HEK293 (cell line): ENCODE results near the gene GSG1L.

Experiments used
- CTCF ChIA-PET: fragments of 350-600 bp; formaldehyde crosslinking; extraction: SDS; loops from one replicate; lab custom pipeline; 2021; ENCODE audit warnings: antibody characterized with exemption; lab: Yijun Ruan, JAX
- POLR2A ChIA-PET: fragments of 300-600 bp; formaldehyde crosslinking; extraction: SDS; loops from one replicate; lab custom pipeline; 2020; ENCODE audit warnings: antibody characterized with exemption, inconsistent platforms; lab: Yijun Ruan, JAX
- H3K27ac ChIP-seq: fragments of 200-500 bp; sonication (Bioruptor generic); 2 replicates; pipeline ENCODE4 v1.5.1; 2014; ENCODE audit warnings: low read depth, low read length, control low read depth, inconsistent platforms; ENCODE audit errors: extremely low read depth
- H3K36me3 ChIP-seq, 2 experiments: fragments of 200-500 bp in 1 of 2; sonication (Bioruptor generic) in 1 of 2; 1 replicate in 1 of 2; 2 replicates in 1 of 2; pipeline ENCODE4 v1.5.1; 2014 to 2017; ENCODE audit warnings: inconsistent platforms in 2 of 2, low read length in 2 of 2; ENCODE audit not compliant: control insufficient read depth in 2 of 2, insufficient read depth in 1 of 2
- H3K4me1 ChIP-seq: fragments of 200-500 bp; sonication (Bioruptor generic); 2 replicates; pipeline ENCODE4 v1.5.1; 2014; ENCODE audit warnings: mild to moderate bottlenecking, low read length, inconsistent platforms; ENCODE audit not compliant: control insufficient read depth, insufficient read depth
- H3K4me3 ChIP-seq: 2 replicates; pipeline ENCODE4 v1.5.1; 2011; ENCODE audit warnings: low read depth, mild to moderate bottlenecking, control low read depth, low read length, moderate library complexity
- H3K9me3 ChIP-seq: fragments of 200-500 bp; sonication (Bioruptor generic); 2 replicates; pipeline ENCODE4 v1.5.1; 2014; ENCODE audit warnings: low read depth, low read length, inconsistent platforms; ENCODE audit not compliant: control insufficient read depth, insufficient read depth
- GLI2 ChIP-seq: fragments of 450-650 bp; formaldehyde crosslinking; IDR thresholded peaks from 2 replicates; pipeline ENCODE4; 2017; ENCODE audit warnings: missing biosample characterization, missing genetic modification characterization, low read depth, borderline replicate concordance
- KLF8 ChIP-seq: fragments of 450-650 bp; formaldehyde crosslinking; IDR thresholded peaks from 2 replicates; pipeline ENCODE4 v1.5.1; 2016; ENCODE audit warnings: missing biosample characterization, missing genetic modification characterization
- PATZ1 ChIP-seq: fragments of 450-650 bp; formaldehyde crosslinking; IDR thresholded peaks from 2 replicates; pipeline ENCODE4 v1.5.1; 2016; ENCODE audit warnings: missing biosample characterization, missing genetic modification characterization
- SALL2 ChIP-seq: fragments of 450-650 bp; formaldehyde crosslinking; IDR thresholded peaks from 2 replicates; pipeline ENCODE4 v1.5.0; 2017; ENCODE audit warnings: missing biosample characterization, mild to moderate bottlenecking, missing genetic modification characterization, borderline replicate concordance
- SCRT1 ChIP-seq: fragments of 450-650 bp; formaldehyde crosslinking; IDR thresholded peaks from 2 replicates; pipeline ENCODE4 v1.5.1; 2016; ENCODE audit warnings: missing biosample characterization, missing genetic modification characterization, borderline replicate concordance
- ZBTB1 ChIP-seq: fragments of 450-650 bp; formaldehyde crosslinking; IDR thresholded peaks from 2 replicates; pipeline ENCODE4 v1.5.1; 2016; ENCODE audit warnings: missing biosample characterization, missing genetic modification characterization
- ZBTB6 ChIP-seq: fragments of 450-650 bp; formaldehyde crosslinking; IDR thresholded peaks from 2 replicates; pipeline ENCODE4 v1.5.1; 2017; ENCODE audit warnings: missing biosample characterization, missing genetic modification characterization
- ZFP41 ChIP-seq: fragments of 450-650 bp; formaldehyde crosslinking; IDR thresholded peaks from 2 replicates; pipeline ENCODE4 v1.5.1; 2016; ENCODE audit warnings: missing biosample characterization, missing genetic modification characterization, borderline replicate concordance
- ZNF133 ChIP-seq: fragments of 450-650 bp; formaldehyde crosslinking; IDR thresholded peaks from 2 replicates; pipeline ENCODE4 v1.5.1; 2016; ENCODE audit warnings: missing biosample characterization, missing genetic modification characterization
- ZNF184 ChIP-seq: fragments of 450-650 bp; IDR thresholded peaks from 2 replicates; pipeline ENCODE4 v1.5.1; 2018; ENCODE audit warnings: missing biosample characterization, mild to moderate bottlenecking, missing genetic modification characterization
- ZNF214 ChIP-seq: fragments of 450-650 bp; formaldehyde crosslinking; IDR thresholded peaks from 2 replicates; pipeline ENCODE4 v1.5.1; 2017; ENCODE audit warnings: missing biosample characterization, mild to moderate bottlenecking, missing genetic modification characterization, borderline replicate concordance
- ZNF221 ChIP-seq: fragments of 450-650 bp; formaldehyde crosslinking; IDR thresholded peaks from 2 replicates; pipeline ENCODE4 v1.5.1; 2017; ENCODE audit warnings: missing biosample characterization, missing genetic modification characterization, borderline replicate concordance
- ZNF248 ChIP-seq: fragments of 450-650 bp; formaldehyde crosslinking; IDR thresholded peaks from 2 replicates; pipeline ENCODE4 v1.5.1; 2017; ENCODE audit warnings: missing biosample characterization, missing genetic modification characterization
- ZNF266 ChIP-seq: fragments of 450-650 bp; formaldehyde crosslinking; IDR thresholded peaks from 2 replicates; pipeline ENCODE4 v1.5.1; 2016; ENCODE audit warnings: missing biosample characterization, missing genetic modification characterization, low read depth
- ZNF324 ChIP-seq: fragments of 450-650 bp; formaldehyde crosslinking; IDR thresholded peaks from 2 replicates; pipeline ENCODE4 v1.5.1; 2016; ENCODE audit warnings: missing biosample characterization, missing genetic modification characterization
- ZNF391 ChIP-seq: fragments of 450-650 bp; formaldehyde crosslinking; IDR thresholded peaks from 2 replicates; pipeline ENCODE4 v1.5.1; 2016; ENCODE audit warnings: low read depth, missing biosample characterization, missing genetic modification characterization, borderline replicate concordance
- ZNF555 ChIP-seq: fragments of 450-650 bp; formaldehyde crosslinking; conservative IDR thresholded peaks from 2 replicates; pipeline ENCODE4 v1.5.1; 2017; ENCODE audit warnings: missing biosample characterization, mild to moderate bottlenecking, missing genetic modification characterization, inconsistent platforms
- ZNF596 ChIP-seq: fragments of 450-650 bp; IDR thresholded peaks from 2 replicates; pipeline ENCODE4 v1.5.0; 2018; ENCODE audit warnings: missing biosample characterization, mild to moderate bottlenecking, missing genetic modification characterization, moderate library complexity
- ZNF639 ChIP-seq: fragments of 450-650 bp; formaldehyde crosslinking; IDR thresholded peaks from 2 replicates; pipeline ENCODE4 v1.5.1; 2016; ENCODE audit warnings: missing biosample characterization, missing genetic modification characterization
- ZNF658 ChIP-seq: fragments of 450-650 bp; formaldehyde crosslinking; IDR thresholded peaks from 2 replicates; pipeline ENCODE4; 2016; ENCODE audit warnings: missing biosample characterization, missing genetic modification characterization
- ZNF704 ChIP-seq: fragments of 450-650 bp; formaldehyde crosslinking; IDR thresholded peaks from 2 replicates; pipeline ENCODE4 v1.5.1; 2016; ENCODE audit warnings: missing biosample characterization, missing genetic modification characterization
- ZNF776 ChIP-seq: fragments of 450-650 bp; formaldehyde crosslinking; IDR thresholded peaks from 2 replicates; pipeline ENCODE4 v1.5.0; 2017; ENCODE audit warnings: missing biosample characterization, missing genetic modification characterization, borderline replicate concordance

Gene GSG1L

GRCh38 chr16:27787665-27788064 is 275.8 kb downstream of the GSG1L start:
- no peaks in the 10 kb centered on the region for H3K4me1 ChIP-seq
- POLR2A ChIA-PET: no interaction called here
- H3K27ac ChIP-seq: no peak overlapping the region
- H3K9me3 ChIP-seq: no peaks in the 10 kb centered on the region
- no peak overlapping the region for H3K4me3 ChIP-seq
- TF ChIP-seq ZNF658 (tag by site-specific recombination): no peak
- no peak for TF ChIP-seq ZNF639 (tag by site-specific recombination)
- no peak for TF ChIP-seq ZBTB6 (tag by site-specific recombination)
- H3K36me3 ChIP-seq: no peaks in the 10 kb centered on the region
- CTCF ChIA-PET: interaction anchor here (0.7 kb wide), 1 partner anchor 49 kb away, joined by 3 read pairs; no protein-coding TSS in a partner anchor

- POLR2A ChIA-PET: no interaction called here
Observed at GRCh38 chr16:27786923-27787625, 276.4 kb downstream of the GSG1L start.

More at GRCh38 chr16:27786923-27787625, 276.4 kb downstream of the GSG1L start:
- no peak overlapping the region for H3K4me3 ChIP-seq
- H3K9me3 ChIP-seq: no peaks in the 10 kb centered on the region
- CTCF ChIA-PET: interaction anchor here (0.7 kb wide), 1 partner anchor 49 kb away, joined by 3 read pairs; no protein-coding TSS in a partner anchor
- no peaks in the 10 kb centered on the region for H3K4me1 ChIP-seq
- H3K27ac ChIP-seq: no peak overlapping the region
- TF ChIP-seq KLF8 (tag by site-specific recombination) (no peak), ZNF248 (no peak), ZNF391 (tag by site-specific recombination) (no peak), ZFP41 (tag by site-specific recombination) (no peak), ZNF324 (no peak), ZNF214 (tag by site-specific recombination) (no peak), ZNF133 (no peak), ZNF596 (tag by site-specific recombination) (no peak), ZNF704 (tag by site-specific recombination) (no peak), ZNF221 (tag by site-specific recombination) (no peak), PATZ1 (tag by site-specific recombination) (no peak), ZNF776 (tag by site-specific recombination) (no peak), ZNF184 (tag by site-specific recombination) (no peak), ZBTB1 (tag by site-specific recombination) (no peak), GLI2 (tag by site-specific recombination) (no peak), SCRT1 (tag by site-specific recombination) (no peak), ZNF555 (tag by site-specific recombination) (no peak), ZNF266 (tag by site-specific recombination) (no peak), SALL2 (tag by site-specific recombination) (no peak)
- H3K36me3 ChIP-seq: no peaks in the 10 kb centered on the region
